Lower leg skin (tissue), 4 donors: Measurements from ENCODE around the gene COL18A1. TPM values are rescaled to one million over a fixed set of nuclear protein-coding genes. Genes with fewer than 3 reads are reported as not detected.
"Not testable (repeated sequence)": the region's sequence is repeated elsewhere in the genome, so short reads cannot be mapped to it uniquely, and the experiment has no call there.

Experiments used
- DNase-seq, 2 donors: peaks; one replicate each; pipeline ENCODE4 v3.0.0-alpha.2; 2019; ENCODE audit warnings: low spot score in 2 of 2
- H3K4me3 ChIP-seq: fragments of 200-600 bp; sonication (generic); 2 replicates; pipeline ENCODE4 v1.5.1; 2017; ENCODE audit warnings: mild to moderate bottlenecking, low read depth; ENCODE audit not compliant: poor library complexity, severe bottlenecking
- POLR2A ChIP-seq, 2 donors: fragments of 450-650 bp; IDR thresholded peaks; one replicate each; pipeline ENCODE4 v1.6.1; 2016 to 2017; ENCODE audit warnings: antibody characterized with exemption in 2 of 2, mild to moderate bottlenecking in 1 of 2, moderate library complexity in 1 of 2
- WGBS, 2 donors: methylation state at CpG; one replicate each; pipeline ENCODE4 v1.1.5; 2018; 5-methylcytosine and 5-hydroxymethylcytosine counted together
- intact Hi-C: fragments of 100-400 bp; cut with DNase I; formaldehyde crosslinking; loops from one replicate; pipeline ENCODE4 v1.15.0; 2023; ENCODE audit warnings: low total_unique reads
- total RNA-seq, 4 donors: library from RNA; depleted of rRNA; stranded (reverse); fragments of >200 nt; gene quantifications; one replicate each; pipeline ENCODE4 v1.1.0, GENCODE V29; 2016
- TF ChIP-seq, protein P1 (sequence below), 3 donors: fragments of 450-650 bp; IDR thresholded peaks; one replicate each; pipeline ENCODE4 v1.5.1; 2016; ENCODE audit warnings: antibody characterized with exemption in 3 of 3, mild to moderate bottlenecking in 3 of 3, moderate library complexity in 2 of 3

The COL18A1 gene
- total RNA-seq, 4 donors from 2014 or later = 63.3 to 126 (median 85.9) TPM

DNA sequence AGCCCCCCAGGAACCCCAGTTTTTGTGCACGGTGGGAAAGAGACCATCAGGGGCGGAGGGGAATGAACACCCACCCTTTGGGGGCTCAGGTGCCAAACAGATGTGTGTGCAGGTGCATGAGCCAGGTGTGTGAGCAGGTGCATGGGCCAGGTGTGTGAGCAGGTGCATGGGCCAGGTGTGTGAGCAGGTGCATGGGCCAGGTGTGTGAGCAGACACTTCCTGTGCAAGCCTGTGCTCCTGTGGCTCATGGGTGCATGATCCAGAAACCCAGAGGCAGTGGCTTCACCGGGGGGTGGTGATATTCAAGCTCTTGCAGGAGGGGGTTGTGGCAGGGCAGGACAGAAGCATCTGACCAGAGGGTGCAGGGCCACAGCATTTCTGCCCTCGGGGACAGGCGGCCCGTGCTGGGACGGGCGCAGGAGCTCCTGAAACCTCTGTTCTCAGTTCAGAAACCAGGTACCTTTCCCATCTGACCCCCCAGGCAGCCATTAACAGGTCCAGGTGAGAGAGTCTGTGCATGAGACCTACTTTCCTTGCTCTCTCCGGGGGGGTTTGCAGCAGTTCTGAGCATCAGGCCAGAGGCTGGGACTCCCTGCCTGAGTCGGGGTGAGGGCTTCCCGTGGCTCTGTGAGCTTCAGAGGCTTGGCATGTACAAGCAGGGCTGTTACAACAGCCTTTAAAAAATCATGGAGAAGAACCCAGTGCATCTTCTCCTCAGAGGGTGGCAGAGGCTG is 29.1 kb downstream of the COL18A1 start:
- H3K4me3 ChIP-seq = no peak overlapping the region
- TF ChIP-seq POLR2A (IDR thresholded peaks at IDR 0.05) = no peak
- TF ChIP-seq, protein P1, sequence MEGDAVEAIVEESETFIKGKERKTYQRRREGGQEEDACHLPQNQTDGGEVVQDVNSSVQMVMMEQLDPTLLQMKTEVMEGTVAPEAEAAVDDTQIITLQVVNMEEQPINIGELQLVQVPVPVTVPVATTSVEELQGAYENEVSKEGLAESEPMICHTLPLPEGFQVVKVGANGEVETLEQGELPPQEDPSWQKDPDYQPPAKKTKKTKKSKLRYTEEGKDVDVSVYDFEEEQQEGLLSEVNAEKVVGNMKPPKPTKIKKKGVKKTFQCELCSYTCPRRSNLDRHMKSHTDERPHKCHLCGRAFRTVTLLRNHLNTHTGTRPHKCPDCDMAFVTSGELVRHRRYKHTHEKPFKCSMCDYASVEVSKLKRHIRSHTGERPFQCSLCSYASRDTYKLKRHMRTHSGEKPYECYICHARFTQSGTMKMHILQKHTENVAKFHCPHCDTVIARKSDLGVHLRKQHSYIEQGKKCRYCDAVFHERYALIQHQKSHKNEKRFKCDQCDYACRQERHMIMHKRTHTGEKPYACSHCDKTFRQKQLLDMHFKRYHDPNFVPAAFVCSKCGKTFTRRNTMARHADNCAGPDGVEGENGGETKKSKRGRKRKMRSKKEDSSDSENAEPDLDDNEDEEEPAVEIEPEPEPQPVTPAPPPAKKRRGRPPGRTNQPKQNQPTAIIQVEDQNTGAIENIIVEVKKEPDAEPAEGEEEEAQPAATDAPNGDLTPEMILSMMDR (IDR thresholded peaks at IDR 0.05) = no peak
- WGBS, 2 donors = 68 to 76% methylated on average over 10 to 11 of the region's 11 CpGs
- DNase-seq = no peak
- intact Hi-C loops = no loop called here

DNA sequence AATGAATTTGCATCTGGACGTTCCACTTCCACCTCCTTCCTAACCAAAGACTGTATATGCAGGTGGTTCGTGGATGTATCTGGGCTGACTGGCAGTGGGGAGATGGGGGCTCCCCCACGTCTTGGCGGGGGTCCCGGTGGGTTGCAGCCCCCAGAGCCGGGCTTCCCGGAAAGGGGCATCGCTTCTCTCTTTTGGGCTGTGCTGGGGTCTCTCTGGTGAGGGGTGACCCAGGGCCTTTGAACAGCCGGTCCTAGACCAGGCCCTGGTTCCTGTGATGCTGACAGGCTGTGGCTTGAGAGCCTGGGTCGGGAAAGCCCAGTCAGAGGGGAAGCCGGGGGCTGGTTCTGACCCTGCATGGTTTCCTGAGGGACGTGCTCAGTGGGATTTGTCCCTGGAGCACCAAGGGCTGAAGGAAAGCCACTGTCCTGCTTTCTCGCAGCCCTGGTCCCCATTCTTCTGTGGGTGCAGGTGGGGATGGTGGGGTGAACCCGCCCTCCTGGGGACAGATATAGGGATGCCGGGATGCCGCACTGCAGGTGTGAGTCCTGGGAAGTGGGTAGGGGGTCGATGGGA is 29.8 kb downstream of the COL18A1 start:
- intact Hi-C loops = loop anchor here (5.0 kb wide), 1 partner anchor 297 kb away; no protein-coding TSS in a partner anchor
- DNase-seq = no peak
- no peak overlapping the region for H3K4me3 ChIP-seq
- WGBS, 2 donors = 77 to 82% methylated on average over 12 to 17 of the region's 17 CpGs
- TF ChIP-seq POLR2A (IDR thresholded peaks at IDR 0.05) = no peak
- TF ChIP-seq, protein P1 (IDR thresholded peaks at IDR 0.05) = no peak

DNA sequence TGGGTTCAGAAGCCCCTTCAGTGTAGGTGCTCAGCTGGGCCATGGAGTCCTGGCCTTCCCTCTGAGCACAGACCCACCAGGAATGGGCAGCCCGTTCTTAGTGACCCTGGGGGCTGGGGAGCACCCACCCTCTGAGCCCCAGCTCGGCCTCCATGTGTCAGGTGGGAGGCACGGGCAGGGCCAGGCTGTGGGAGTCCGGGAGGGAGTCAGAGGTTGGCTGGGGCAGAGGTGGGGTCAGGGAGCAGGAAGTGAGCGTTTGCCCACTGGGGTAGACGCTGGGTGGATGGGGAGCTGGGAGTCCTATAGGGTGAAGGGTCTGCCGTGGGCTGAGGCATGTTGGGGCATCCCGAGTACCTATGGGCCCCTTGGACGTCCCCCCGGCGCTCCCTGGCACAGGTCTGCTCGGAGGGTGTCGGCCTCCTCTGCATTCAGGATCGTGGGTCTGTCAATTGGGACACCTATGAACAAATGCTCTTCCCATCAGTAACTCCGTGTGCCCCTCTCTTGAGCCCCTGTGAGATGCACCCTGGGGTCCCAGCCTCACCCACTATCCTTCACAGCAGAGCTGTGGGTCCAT is 30.5 kb downstream of the COL18A1 start:
- no peak for DNase-seq
- TF ChIP-seq POLR2A (IDR thresholded peaks at IDR 0.05) = no peak
- TF ChIP-seq, protein P1 (IDR thresholded peaks at IDR 0.05) = no peak
- 79 to 82% methylated on average over 13 to 15 of the region's 15 CpGs for WGBS, 2 donors
- no peak overlapping the region for H3K4me3 ChIP-seq
- intact Hi-C loops = loop anchor here (5.0 kb wide), 1 partner anchor 298 kb away; no protein-coding TSS in a partner anchor

DNA sequence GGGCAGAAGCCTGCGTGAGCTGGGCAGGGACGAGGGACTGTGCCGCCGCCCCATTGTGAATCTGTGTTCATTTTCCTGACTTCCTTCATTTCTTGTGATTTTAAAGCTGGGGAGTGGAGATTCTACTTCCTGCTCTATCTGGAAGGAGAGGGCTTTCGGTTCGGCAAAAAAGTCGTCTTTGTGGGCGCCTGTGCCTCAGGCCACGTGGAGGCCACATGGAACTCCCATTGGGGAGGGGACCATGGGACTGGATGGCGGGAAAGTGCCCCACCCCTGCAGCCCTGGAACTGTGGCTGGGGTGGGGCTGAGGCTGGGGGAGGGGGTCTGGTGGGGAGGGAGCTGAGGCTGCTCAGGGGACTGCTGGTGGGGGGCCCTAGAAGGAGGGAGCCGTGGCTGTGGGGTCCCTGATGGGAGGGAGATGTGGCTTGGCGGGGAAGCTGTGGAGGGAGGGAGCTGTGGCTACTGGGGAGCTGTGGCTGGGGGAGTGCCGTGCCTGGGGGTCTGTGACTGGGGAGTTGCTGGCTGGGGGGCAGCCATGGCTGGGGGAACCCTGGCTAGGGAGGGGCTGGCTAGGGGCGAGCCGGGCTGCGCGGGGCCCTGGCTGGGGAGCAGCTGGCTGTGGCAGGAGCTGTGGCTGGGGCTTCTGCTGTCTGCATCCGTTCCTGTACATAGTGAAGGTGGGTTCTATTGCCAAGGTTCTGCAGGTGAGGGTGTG is 31.5 kb downstream of the COL18A1 start:
- H3K4me3 ChIP-seq = no peak overlapping the region
- intact Hi-C loops = loop anchor here (5.0 kb wide), 1 partner anchor 299 kb away; no protein-coding TSS in a partner anchor
- TF ChIP-seq, protein P1 (IDR thresholded peaks at IDR 0.05) = no peak
- TF ChIP-seq POLR2A (IDR thresholded peaks at IDR 0.05) = no peak
- WGBS, 2 donors = 51 to 52% methylated on average over 16 to 17 of the region's 18 CpGs
- DNase-seq = no peak

DNA sequence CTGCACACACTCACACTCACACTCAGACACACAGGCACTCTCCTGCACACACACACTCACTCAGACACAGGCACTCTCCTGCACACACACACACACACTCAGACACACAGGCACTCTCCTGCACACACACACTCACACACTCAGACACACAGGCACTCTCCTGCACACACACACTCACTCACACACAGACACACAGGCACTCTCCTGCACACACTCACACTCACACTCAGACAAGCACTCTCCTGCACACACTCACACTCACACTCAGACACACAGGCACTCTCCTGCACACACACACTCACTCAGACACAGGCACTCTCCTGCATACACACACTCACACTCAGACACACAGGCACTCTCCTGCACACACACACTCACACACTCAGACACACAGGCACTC is 32.9 kb downstream of the COL18A1 start:
- H3K4me3 ChIP-seq, DNase-seq: not testable (repeated sequence)
- intact Hi-C loops = loop anchor here (2.0 to 5.0 kb wide), 2 partner anchors 147 to 301 kb away; no protein-coding TSS in a partner anchor
